Caco-2 (cell line): ENCODE results near the gene IQSEC2. TPM values are rescaled to one million over a fixed set of nuclear protein-coding genes. Genes with fewer than 3 reads are reported as not detected.

Experiments
- Bru-seq: library from RNA; stranded (reverse); fragments of 400-500 nt; gene quantifications from one replicate; lab custom pipeline; 2021; lab: Mats Ljungman, UMichigan
- BruChase-seq, 2 experiments: library from RNA; stranded (reverse); fragments of 400-500 nt; gene quantifications; one replicate each; lab custom pipeline; 2021; lab: Mats Ljungman, UMichigan
- BruUV-seq: library from RNA; stranded (reverse); fragments of 400-500 nt; replicated peaks from 2 replicates; lab custom pipeline; 2021; lab: Mats Ljungman, UMichigan
- CTCF ChIA-PET: fragments of 300-600 bp; sonication (Branson Sonifier 250); formaldehyde crosslinking; loops from one replicate; lab custom pipeline; 2022; ENCODE audit warnings: antibody characterized with exemption; lab: Charles Lee
- POLR2A ChIA-PET: fragments of 300-600 bp; sonication (Branson Sonifier 250); formaldehyde crosslinking; loops from one replicate; lab custom pipeline; 2022; ENCODE audit warnings: antibody characterized with exemption; lab: Charles Lee
- DNase-seq, 2 experiments: peaks; one replicate each; pipeline versions ENCODE4 v3.0.0 to v3.0.0-alpha.2; 2020 to 2022
- H3K27me3 ChIP-seq: replicated peaks from 2 replicates; pipeline ENCODE4 v1.6.0; 2011; ENCODE audit warnings: low read length; ENCODE audit not compliant: control insufficient read depth, insufficient read depth
- H3K36me3 ChIP-seq: 2 replicates; pipeline ENCODE4 v1.5.1; 2011; ENCODE audit warnings: low read length; ENCODE audit not compliant: control insufficient read depth, insufficient read depth
- H3K4me1 ChIP-seq: fragments of 250-450 bp; sonication (Bioruptor Pico); 2 replicates; pipeline ENCODE4 v1.5.1; 2020; ENCODE audit warnings: mild to moderate bottlenecking
- H3K4me3 ChIP-seq: 2 replicates; pipeline ENCODE4 v1.5.1; 2011; ENCODE audit warnings: low read depth, mild to moderate bottlenecking, control low read depth, low read length
- H3K9me3 ChIP-seq: fragments of 250-450 bp; sonication (Bioruptor Pico); 2 replicates; pipeline ENCODE4 v1.5.1; 2020; ENCODE audit warnings: mild to moderate bottlenecking, moderate library complexity
- H3K27ac Mint-ChIP-seq: one replicate; pipeline ENCODE4 v1.8.0; 2022; ENCODE audit warnings: mixed read lengths; ENCODE audit not compliant: unreplicated experiment
- H3K27me3 Mint-ChIP-seq: one replicate; pipeline ENCODE4 v1.8.0; 2022; ENCODE audit warnings: mixed read lengths; ENCODE audit not compliant: insufficient read depth, unreplicated experiment
- H3K36me3 Mint-ChIP-seq: one replicate; pipeline ENCODE4 v1.8.0; 2022; ENCODE audit warnings: mild to moderate bottlenecking, mixed read lengths; ENCODE audit not compliant: insufficient read depth, unreplicated experiment
- H3K4me1 Mint-ChIP-seq: one replicate; pipeline ENCODE4 v1.8.0; 2022; ENCODE audit warnings: low read depth, mixed read lengths; ENCODE audit not compliant: unreplicated experiment
- H3K4me3 Mint-ChIP-seq: one replicate; pipeline ENCODE4 v1.8.0; 2022; ENCODE audit warnings: mild to moderate bottlenecking, moderate library complexity, mixed read lengths; ENCODE audit not compliant: unreplicated experiment
- H3K9me3 Mint-ChIP-seq: one replicate; pipeline ENCODE4 v1.8.0; 2022; ENCODE audit warnings: mixed read lengths; ENCODE audit not compliant: unreplicated experiment
- intact Hi-C: fragments of 100-400 bp; cut with micrococcal nuclease; formaldehyde crosslinking; loops from one replicate; pipeline ENCODE4 v1.10.0; 2022; ENCODE audit not compliant: unreplicated experiment
- long read RNA-seq: library from polyadenylated mRNA; stranded (forward); transcript quantifications from one replicate; pipeline ENCODE4 v2.0.0, GENCODE V29; 2022
- total RNA-seq: library from RNA; stranded (reverse); gene quantifications from 2 replicates; pipeline ENCODE4 v1.2.3, GENCODE V29; 2022
- TF ChIP-seq, protein P1 (sequence below), 2 experiments: fragments of 200-600 bp in 1 of 2; IDR thresholded peaks; 1 replicate in 1 of 2; 2 replicates in 1 of 2; pipeline versions ENCODE4 v1.5.1 to v1.8.0; 2011 to 2022; ENCODE audit warnings: antibody characterized with exemption in 1 of 2, control low read depth in 1 of 2, inconsistent platforms in 1 of 2, low read depth in 1 of 2, low read length in 1 of 2, mild to moderate bottlenecking in 1 of 2, moderate library complexity in 1 of 2; ENCODE audit not compliant: insufficient read depth in 1 of 2, severe bottlenecking in 1 of 2, unreplicated experiment in 1 of 2

Gene IQSEC2
- total RNA-seq, result 1.4 and 1.8 TPM in 2 replicates
- percentile 22 among the genes with signal in this experiment for Bru-seq, nascent RNA
- BruChase-seq, experiment 1, labeled RNA remaining after a 2-hour chase, result percentile 23 among the genes with signal in this experiment
- percentile 21 among the genes with signal in this experiment for BruChase-seq, experiment 2, labeled RNA remaining after a 6-hour chase
- long read RNA-seq, partial matches to known transcripts, result 0 of 1 reads
- long read RNA-seq, other reads (novel, unspliced or antisense), result 1 of 1 reads

DNA sequence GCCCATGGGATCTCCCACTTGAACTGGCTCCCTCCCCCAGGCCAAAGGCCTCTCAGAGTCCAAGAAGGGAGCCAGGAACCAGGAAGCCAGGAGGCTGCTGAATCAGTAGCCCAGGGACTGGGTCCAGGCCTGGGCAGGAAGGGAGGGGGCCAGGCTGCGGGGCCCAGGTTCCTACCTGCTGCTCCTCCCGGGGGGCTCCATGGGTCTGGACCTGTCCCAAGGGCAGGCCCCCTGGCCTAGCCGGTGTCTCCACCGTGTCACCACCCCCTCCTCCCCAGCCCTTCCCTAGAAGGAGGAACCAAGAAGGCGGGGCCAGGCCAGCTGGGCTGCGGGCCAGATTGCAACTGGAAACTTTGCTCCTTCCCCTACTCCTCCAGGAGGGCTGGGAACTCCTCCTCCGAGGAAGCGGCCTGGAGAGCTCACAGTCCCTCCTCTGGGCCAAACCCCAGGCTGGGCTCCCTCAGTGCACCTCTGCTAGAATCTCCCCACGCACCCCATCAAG lies at the start of gene IQSEC2:
Gene IQSEC2 (minus strand): TSS at position 264 of the 502 bp plus-strand sequence.
- intact Hi-C loops, result no loop called here
- peak within 1 kb of the TSS; percentile 61 for H3K27ac Mint-ChIP-seq
- Histone ChIP-seq H3K27me3 (no peaks in the 10 kb centered on the region), H3K4me1 (peaks cover 7% of the 10 kb centered on the region; the same call in 1 of the 2 replicates), H3K9me3 (no peaks in the 10 kb centered on the region), H3K4me3 (peak within 1 kb of the TSS; percentile 21; the same call in 1 of the 2 replicates), H3K36me3 (no peaks in the 10 kb centered on the region)
- no peaks in the 10 kb centered on the region for H3K36me3 Mint-ChIP-seq
- ChIA-PET POLR2A (no interaction called here), CTCF (no interaction called here)
- no peaks in the 10 kb centered on the region for H3K9me3 Mint-ChIP-seq
- peak; percentile 20 to 39 for DNase-seq
- TF ChIP-seq, protein P1, sequence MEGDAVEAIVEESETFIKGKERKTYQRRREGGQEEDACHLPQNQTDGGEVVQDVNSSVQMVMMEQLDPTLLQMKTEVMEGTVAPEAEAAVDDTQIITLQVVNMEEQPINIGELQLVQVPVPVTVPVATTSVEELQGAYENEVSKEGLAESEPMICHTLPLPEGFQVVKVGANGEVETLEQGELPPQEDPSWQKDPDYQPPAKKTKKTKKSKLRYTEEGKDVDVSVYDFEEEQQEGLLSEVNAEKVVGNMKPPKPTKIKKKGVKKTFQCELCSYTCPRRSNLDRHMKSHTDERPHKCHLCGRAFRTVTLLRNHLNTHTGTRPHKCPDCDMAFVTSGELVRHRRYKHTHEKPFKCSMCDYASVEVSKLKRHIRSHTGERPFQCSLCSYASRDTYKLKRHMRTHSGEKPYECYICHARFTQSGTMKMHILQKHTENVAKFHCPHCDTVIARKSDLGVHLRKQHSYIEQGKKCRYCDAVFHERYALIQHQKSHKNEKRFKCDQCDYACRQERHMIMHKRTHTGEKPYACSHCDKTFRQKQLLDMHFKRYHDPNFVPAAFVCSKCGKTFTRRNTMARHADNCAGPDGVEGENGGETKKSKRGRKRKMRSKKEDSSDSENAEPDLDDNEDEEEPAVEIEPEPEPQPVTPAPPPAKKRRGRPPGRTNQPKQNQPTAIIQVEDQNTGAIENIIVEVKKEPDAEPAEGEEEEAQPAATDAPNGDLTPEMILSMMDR (IDR thresholded peaks at IDR 0.05; ENCODE audit: insufficient read depth in 1 of 2, low read depth in 1 of 2, low read length in 1 of 2, severe bottlenecking in 1 of 2, unreplicated experiment in 1 of 2), result no peak
- H3K27me3 Mint-ChIP-seq, result no peaks in the 10 kb centered on the region
- H3K4me1 Mint-ChIP-seq, result no peaks in the 10 kb centered on the region
- BruUV-seq, result no TSS peak
- H3K4me3 Mint-ChIP-seq, result peak within 1 kb of the TSS; percentile 13

DNA sequence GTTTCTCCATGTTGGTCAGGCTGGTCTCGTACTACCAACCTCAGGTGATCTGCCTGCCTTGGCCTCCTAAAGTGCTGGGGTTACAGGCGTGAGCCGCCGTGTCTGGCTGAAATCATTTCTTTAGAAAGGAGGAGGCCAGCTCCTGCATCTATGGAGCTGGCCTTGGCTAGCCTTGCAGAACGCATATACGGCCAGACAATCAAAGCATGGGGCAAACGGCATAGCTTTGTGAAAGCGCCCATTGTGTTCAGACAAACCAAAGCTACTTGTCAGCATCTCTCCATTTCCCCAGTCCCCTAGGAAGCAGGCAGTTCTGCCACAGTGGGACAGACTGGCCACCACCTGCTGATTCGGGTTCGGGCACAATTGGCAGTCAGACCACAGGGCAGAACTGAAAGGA lies 48.9 kb upstream of the IQSEC2 start:
- CTCF ChIA-PET, result no interaction called here
- Histone ChIP-seq H3K4me1 (no peaks in the 10 kb centered on the region), H3K9me3 (no peaks in the 10 kb centered on the region), H3K36me3 (no peaks in the 10 kb centered on the region), H3K4me3 (no peak overlapping the region), H3K27me3 (no peaks in the 10 kb centered on the region)
- Mint-ChIP-seq H3K27ac (no peak overlapping the region), H3K9me3 (no peaks in the 10 kb centered on the region), H3K27me3 (peaks cover 20% of the 10 kb centered on the region), H3K4me3 (no peak overlapping the region), H3K4me1 (no peaks in the 10 kb centered on the region), H3K36me3 (no peaks in the 10 kb centered on the region)
- intact Hi-C loops, result no loop called here
- TF ChIP-seq, protein P1 (IDR thresholded peaks at IDR 0.05; ENCODE audit: insufficient read depth in 1 of 2, low read depth in 1 of 2, low read length in 1 of 2, severe bottlenecking in 1 of 2, unreplicated experiment in 1 of 2), result no peak
- POLR2A ChIA-PET, result no interaction called here
- BruUV-seq, result no TSS peak
- no peak for DNase-seq

DNA sequence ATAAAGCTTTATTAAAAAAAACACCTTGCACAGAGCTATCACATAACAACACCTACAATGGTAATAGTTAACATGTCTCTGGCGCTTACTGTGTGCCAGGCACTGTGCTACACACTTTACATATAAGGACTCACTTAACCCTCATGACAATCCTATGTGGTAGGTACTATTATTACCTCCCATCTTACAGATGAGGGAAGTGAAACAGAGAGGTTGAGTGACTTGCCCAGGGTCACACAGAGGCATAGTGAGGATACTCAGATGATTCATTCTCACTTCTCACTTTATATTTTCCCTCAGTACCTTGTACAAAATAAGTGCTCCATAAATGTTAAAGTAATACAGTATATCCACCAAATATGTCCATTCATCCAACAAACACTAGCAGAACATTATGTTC lies 43.4 kb upstream of the IQSEC2 start:
- H3K27me3 Mint-ChIP-seq, result peaks cover 16% of the 10 kb centered on the region
- Histone ChIP-seq H3K4me3 (no peak overlapping the region), H3K27me3 (no peaks in the 10 kb centered on the region; the same call in 1 of the 2 replicates), H3K36me3 (no peaks in the 10 kb centered on the region), H3K4me1 (no peaks in the 10 kb centered on the region), H3K9me3 (no peaks in the 10 kb centered on the region)
- H3K27ac Mint-ChIP-seq, result no peak overlapping the region
- BruUV-seq, result no TSS peak
- intact Hi-C loops, result no loop called here
- H3K9me3 Mint-ChIP-seq, result no peaks in the 10 kb centered on the region
- H3K36me3 Mint-ChIP-seq, result no peaks in the 10 kb centered on the region
- ChIA-PET POLR2A (no interaction called here), CTCF (no interaction called here)
- no peak for DNase-seq
- no peak overlapping the region for H3K4me3 Mint-ChIP-seq
- H3K4me1 Mint-ChIP-seq, result peaks cover 11% of the 10 kb centered on the region
- TF ChIP-seq, protein P1 (IDR thresholded peaks at IDR 0.05; ENCODE audit: insufficient read depth in 1 of 2, low read depth in 1 of 2, low read length in 1 of 2, severe bottlenecking in 1 of 2, unreplicated experiment in 1 of 2), result no peak
